Measurements from ENCODE around the gene SRSF6.

DNA sequence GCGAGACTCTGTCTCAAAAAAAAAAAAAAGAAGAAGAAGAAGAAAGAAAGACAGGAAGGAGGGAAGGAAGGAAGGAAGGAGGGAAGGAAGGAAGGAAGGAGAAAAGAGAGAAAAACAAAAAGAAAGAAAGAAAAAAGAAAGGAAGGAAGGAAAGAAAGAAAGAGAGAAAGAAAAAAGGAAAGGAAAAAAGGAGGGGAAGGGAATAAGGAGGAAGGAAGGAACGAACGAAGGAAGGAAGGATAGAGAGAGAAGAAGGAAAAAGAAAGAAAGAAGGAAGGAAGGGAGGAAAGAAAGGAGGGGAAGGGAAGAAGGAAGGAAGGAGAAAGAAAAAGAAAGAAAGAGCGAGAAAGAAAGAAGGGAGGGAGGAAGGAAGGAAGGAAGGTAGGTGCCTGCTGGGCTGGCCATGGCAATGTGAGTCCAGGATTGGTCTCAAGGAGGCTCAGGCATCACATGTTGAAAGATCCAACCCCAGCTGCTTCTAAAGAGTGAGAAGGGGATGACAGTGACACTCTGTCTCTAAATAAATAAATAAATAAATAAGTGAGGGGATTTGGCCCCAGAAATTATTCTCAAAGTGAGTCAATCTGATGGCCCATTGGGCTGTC, 24.3 kb upstream of the SRSF6 start:
- TF ChIP-seq POLR2A (IDR thresholded peaks at IDR 0.05; ENCODE audit: low read depth, low read length) (no peak), TAF1 (IDR thresholded peaks at IDR 0.05; ENCODE audit: borderline replicate concordance, low read depth, low read length) (no peak), POLR2AphosphoS5 (IDR thresholded peaks at IDR 0.05; ENCODE audit: low read depth, low read length) (no peak)

Data from GM12892 (cell line).